DMS114 treated with DMSO at 0.1 percent for 48 hours (cell line): ENCODE results near the gene EIF4G3.
"Not testable (repeated sequence)": the region's sequence is repeated elsewhere in the genome, so short reads cannot be mapped to it uniquely, and the experiment has no call there.

Experiments used
- DNase-seq: peaks from one replicate; lab custom pipeline; 2025; ENCODE audit not compliant: unreplicated experiment; lab: John Stamatoyannopoulos, UW

EIF4G3 gene

GRCh38 chr1:20962576-20963258, 214.0 kb downstream of the EIF4G3 start:
- no peak for DNase-seq

- DNase-seq, result no peak
Measured at GRCh38 chr1:20958430-20958829, 218.3 kb downstream of the EIF4G3 start.

GRCh38 chr1:20956272-20956671, 220.4 kb downstream of the EIF4G3 start:
- no peak for DNase-seq

GRCh38 chr1:20950679-20951078, 226.0 kb downstream of the EIF4G3 start:
- no peak for DNase-seq

GRCh38 chr1:20949871-20950590, 226.7 kb downstream of the EIF4G3 start:
- no peak for DNase-seq

GRCh38 chr1:20948101-20948500, 228.6 kb downstream of the EIF4G3 start:
- no peak for DNase-seq

GRCh38 chr1:20947409-20947808, 229.3 kb downstream of the EIF4G3 start:
- no peak for DNase-seq

GRCh38 chr1:20936621-20937020, 240.1 kb downstream of the EIF4G3 start:
- DNase-seq, result no peak

- no peak for DNase-seq
Measured at GRCh38 chr1:20936216-20936615, 240.5 kb downstream of the EIF4G3 start.

- no peak for DNase-seq
Measured at GRCh38 chr1:20935717-20936116, 241.0 kb downstream of the EIF4G3 start.

GRCh38 chr1:20932437-20932977, 244.2 kb downstream of the EIF4G3 start:
- no peak for DNase-seq

- no peak for DNase-seq
Measured at GRCh38 chr1:20931930-20932436, 244.7 kb downstream of the EIF4G3 start.

- no peak for DNase-seq
Measured at GRCh38 chr1:20930427-20930826, 246.3 kb downstream of the EIF4G3 start.

GRCh38 chr1:20928146-20928545, 248.6 kb downstream of the EIF4G3 start:
- no peak for DNase-seq

- DNase-seq, result no peak
Measured at GRCh38 chr1:20921285-20921684, 255.4 kb downstream of the EIF4G3 start.

GRCh38 chr1:20913242-20913641, 263.5 kb downstream of the EIF4G3 start:
- no peak for DNase-seq

GRCh38 chr1:20907526-20907925, 269.2 kb downstream of the EIF4G3 start:
- not testable (repeated sequence) for DNase-seq

- DNase-seq, result no peak
Measured at GRCh38 chr1:20903437-20903836, 273.3 kb downstream of the EIF4G3 start.

- DNase-seq, result no peak
Measured at GRCh38 chr1:20900056-20900455, 276.6 kb downstream of the EIF4G3 start.

GRCh38 chr1:20899154-20899972, 277.3 kb downstream of the EIF4G3 start:
- no peak for DNase-seq

GRCh38 chr1:20896826-20897225, 279.9 kb downstream of the EIF4G3 start:
- no peak for DNase-seq
